ENCODE measurements around the gene TCAIM. TPM values are rescaled to one million over a fixed set of nuclear protein-coding genes. Genes with fewer than 3 reads are reported as not detected.

TCAIM gene, protein sequence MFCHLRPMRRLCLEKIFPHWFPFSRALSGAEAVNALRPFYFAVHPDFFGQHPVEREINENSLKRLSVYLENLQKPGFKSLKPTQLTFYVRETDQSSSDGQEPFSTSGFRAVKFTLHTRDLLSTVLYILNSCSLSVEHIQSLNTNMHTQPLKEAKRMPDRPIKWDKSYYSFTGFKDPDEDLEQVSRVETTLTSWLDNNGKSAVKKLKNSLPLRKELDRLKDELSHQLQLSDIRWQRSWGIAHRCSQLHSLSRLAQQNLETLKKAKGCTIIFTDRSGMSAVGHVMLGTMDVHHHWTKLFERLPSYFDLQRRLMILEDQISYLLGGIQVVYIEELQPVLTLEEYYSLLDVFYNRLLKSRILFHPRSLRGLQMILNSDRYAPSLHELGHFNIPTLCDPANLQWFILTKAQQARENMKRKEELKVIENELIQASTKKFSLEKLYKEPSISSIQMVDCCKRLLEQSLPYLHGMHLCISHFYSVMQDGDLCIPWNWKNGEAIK
- total RNA-seq = 25.8 and 41.0 TPM in 2 replicates

DNA sequence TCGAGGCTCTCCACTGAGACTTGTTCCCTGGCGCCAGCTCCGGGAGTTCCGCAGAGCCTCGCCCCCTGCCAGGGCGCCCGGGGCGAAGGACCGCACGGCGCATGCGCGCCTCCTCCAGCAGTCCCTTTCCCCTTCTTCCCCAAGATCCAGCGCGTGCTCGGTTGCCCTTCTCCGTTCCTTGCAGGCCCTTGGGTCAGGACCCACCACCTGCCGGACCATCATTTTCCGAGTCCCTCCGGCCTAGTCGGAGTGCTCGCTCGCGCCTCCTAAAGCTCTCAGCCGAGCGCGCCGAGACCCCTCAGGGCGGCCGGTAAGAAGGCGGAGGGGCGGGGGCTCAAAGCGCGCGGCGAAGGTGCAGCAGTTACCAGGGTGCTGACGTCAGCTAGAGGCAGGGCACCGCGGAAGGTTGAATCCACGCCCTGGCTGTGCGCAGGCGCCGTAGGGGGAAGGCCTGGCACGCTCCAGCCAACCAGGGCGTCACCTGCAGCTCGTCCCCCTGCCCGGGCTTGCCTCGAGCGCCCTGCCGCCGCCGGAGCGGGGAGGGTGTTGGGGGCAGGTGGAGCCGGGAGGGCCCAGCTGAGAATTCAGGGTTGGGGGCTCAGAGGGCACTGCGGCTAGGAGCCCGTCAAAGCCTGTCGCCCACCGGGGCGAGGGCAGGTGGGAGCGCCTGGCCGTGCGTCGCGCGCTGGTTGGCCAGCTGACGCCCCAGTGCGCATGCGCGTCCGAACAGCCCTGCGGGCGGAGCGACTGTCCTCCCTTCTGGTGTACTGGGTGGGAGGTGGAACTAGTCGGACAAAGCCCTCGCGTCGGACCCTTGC is at the start of gene TCAIM:
Gene TCAIM (plus strand): TSS at position 757 of the 818 bp plus-strand sequence. CDS start 16,017 bp downstream, outside the sequence.
- DNase-seq (ENCODE audit: extremely low read depth, low read depth, low spot score) = peak; percentile 74

DNA sequence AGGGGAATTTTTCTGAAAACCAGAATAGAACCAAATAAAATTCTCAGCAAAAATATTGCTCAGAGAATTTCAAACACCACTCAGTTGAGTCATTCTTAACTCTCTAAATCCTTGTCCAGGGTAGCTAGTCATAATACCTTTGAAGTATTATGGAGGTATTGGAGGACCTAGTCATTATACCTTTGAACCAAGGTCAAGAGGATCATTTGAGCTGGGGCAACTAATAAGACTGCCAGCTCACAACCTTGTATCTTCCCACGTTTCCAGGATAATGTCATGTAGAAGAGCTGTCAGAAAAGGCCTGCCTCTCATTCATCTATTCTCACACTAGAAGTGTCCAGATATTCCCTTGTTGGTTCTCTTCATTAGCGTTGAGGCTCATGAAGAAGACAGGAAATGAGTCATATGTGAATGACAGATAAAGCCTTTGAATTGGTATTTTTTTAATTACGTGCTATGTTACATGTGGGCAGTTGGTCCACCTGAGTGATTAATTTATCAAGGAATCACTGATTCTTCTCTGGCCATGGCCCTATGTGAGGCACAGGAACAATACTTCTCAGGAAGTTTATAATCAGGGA is 48.6 kb upstream of the TCAIM start:
- DNase-seq (ENCODE audit: extremely low read depth, low read depth, low spot score) = no peak

DNA sequence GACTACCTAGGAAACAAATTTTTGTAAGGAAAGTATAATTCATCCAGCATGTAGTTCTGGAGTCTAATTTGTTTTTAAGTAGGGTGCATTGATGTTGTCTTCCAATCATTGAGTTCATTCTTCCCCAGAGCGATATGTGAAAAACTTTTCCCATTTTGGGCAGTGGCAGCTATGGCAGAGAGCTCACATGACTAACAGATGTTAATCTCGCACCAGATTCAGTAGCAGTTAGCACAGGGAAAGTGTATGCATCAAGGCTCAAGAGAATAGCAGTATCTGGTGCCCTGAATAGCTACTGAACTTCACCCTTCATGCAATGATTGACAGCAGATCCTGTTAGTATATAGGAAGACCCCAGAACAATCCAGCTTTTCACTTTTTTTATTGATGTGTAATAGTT is 46.3 kb upstream of the TCAIM start:
- no peak for DNase-seq (ENCODE audit: extremely low read depth, low read depth, low spot score)

DNA sequence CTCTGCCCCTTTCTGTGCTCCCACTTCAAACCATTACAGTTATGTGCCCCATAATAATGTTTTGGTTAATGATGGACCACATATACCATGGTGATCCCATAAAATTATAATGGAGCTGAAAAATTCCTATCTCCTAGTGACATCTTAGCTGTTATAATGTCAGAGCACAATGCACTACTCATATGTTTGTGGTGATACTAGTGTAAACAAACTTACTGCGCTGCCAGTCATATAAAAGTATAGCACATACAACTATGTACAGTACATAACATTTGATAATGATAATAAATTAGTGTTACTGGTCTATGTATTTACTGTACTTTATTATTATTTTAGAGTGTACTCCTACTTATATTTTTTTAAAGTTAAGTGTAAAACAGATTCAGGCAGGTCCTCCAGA is 45.6 kb upstream of the TCAIM start:
- no peak for DNase-seq (ENCODE audit: extremely low read depth, low read depth, low spot score)

DNA sequence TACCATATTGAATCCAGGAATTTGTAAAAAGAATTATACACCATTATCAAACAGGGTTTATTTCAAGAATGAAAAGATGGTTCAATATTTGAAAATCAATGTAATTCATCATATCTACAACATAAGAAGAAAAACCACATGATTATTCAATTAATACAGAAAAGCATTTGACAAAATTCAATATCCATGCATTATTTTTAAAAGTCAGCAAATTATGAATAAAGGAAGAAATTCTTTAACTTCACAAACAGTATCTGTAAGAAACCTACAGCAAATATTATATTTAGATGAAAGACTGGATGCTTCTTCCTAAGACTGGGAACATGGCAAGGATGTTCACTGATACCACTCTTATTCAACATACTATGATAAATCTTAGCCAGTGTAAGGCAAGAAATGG is 41.3 kb upstream of the TCAIM start:
- DNase-seq (ENCODE audit: extremely low read depth, low read depth, low spot score) = no peak

DNA sequence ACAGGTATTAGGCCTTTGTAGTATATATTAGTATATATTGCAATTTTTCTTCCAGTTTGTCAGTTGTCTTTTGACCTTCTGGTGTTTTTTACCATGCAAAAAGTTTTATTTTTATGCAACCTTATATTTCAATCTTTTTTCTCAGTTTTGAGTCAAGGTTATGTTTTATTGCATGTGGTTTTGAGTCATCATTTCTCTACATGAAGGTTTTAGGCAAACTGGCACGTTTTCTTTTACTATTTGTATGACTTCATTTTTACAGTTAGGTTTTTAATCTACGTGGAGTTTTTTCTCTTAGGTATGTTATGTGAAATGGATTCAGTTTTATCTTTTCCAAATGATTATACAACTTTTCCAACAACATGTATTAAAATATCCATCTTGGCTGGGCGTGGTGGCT is 36.8 kb upstream of the TCAIM start:
- DNase-seq (ENCODE audit: extremely low read depth, low read depth, low spot score) = no peak

DNA sequence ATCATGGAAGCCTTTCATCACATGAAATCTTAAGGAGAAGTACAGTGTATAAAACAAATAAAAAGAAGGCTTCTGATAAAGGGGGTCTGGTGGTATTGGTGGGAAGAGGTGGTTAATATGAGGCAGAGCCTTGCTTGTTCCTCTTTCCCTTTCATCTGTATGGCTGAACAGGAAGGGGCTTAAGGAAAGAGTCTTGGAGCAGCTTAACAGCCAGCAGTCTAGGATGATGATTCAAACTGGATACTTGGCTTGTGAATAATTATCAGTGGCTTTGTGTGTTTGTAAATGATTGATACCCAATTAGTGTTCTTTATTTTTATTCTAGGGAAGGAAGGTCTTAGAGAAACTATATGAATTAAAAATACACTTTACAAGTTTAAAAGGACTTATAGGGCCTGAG is 29.1 kb upstream of the TCAIM start:
- DNase-seq (ENCODE audit: extremely low read depth, low read depth, low spot score) = no peak

DNA sequence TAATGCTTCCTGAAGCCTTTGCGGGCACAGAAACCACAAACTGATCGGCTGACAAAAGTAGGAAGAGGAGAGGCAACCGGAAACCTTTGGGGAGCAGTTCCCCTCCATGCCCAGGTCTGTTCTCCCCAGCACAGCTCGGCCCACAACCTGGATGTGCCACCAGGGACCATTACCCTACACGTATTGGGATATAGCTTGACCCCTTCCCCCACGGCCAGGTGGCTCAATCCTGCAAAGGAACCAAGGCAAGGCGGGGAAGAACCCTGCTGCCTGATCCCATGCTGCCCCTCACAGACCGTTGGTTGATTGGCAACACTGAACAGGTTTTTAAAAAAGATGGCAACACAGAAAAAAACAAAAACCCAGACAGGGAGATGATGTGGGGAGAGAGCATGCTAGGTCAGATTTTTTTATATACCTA is 19.7 kb upstream of the TCAIM start:
- DNase-seq (ENCODE audit: extremely low read depth, low read depth, low spot score) = no peak

DNA sequence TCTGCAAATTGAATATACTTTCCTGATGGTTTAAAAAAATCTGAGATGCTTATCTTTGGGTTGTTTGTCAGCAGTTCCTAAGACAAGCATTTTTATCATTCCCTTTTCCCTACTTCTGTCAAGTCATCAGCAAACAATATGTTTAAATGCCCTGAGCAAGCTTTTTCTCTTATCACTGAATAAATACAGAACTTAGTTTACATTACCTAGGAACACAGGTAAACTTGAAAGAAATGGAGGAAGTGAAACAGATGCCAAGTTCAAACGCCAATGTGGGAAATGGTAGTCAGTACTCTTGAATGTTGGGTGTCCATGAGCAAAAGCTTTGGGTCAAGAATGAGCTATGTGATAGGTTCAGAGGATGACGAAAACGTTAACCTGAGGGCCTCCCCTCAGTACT is 17.2 kb upstream of the TCAIM start:
- no peak for DNase-seq (ENCODE audit: extremely low read depth, low read depth, low spot score)

DNA sequence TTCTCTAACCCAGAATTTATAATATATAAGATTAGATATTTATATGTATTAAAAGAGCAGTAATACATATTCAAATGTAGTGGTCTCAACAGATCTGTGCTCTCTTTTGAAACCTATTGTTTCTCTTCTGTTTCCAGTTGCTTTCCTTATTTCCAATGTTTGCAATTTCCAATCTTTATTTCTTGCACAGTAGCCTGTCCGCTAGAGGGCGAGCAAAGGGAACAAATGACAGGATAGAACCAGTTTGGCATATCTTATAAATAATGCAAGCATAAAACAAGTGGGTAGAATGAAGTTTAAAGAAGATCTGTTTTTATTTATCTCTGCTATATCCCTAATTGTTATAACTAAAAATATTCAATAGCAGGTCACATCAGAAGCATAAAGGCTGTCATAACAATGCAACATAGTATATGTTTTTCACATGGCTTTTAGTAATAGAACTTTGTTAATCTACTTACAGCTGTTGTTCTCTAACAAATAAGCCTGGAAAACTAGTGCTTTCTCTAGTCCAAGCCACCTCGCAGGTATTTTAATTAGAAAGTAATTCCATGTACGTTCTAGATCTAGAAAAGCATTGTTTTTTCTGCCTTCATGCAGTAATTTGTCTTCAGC is 15.1 kb upstream of the TCAIM start:
- DNase-seq (ENCODE audit: extremely low read depth, low read depth, low spot score) = no peak

DNA sequence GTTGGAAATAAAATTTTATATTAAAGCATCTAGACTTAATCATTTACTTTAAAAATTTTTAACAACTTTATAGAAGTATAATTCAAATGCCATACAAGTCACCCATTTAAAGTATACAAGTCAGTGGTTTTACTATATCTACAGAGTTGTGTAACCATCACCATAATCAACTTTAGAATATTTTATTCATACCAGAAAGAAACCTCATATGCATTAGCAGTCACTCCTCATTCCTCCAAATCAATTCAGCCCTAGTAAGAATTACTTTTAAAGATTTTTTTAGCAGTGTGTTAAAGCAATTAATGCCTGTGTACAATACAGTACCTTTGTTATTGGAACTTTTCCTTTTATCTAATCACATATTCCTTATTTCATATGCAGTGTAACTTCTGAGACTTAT is 14.0 kb upstream of the TCAIM start:
- DNase-seq (ENCODE audit: extremely low read depth, low read depth, low spot score) = no peak

DNA sequence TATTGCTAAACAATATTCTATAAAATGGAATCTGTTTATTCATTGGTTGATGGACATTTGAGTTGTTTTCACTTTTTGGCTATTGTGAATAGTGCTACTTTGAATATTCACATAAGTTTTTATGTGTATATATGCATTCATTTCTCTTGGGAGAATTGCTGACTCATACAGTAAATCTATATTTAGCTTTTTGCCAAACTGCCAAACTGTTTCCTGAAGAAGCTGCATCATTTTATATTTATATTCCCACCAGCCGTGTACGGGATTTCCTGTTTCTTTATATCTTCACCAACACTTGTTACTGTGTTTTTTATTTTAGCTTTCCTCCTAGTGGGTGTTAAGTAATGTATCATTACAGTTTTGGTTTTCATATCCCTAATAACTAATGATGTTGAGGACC is 12.5 kb upstream of the TCAIM start:
- no peak for DNase-seq (ENCODE audit: extremely low read depth, low read depth, low spot score)

DNA sequence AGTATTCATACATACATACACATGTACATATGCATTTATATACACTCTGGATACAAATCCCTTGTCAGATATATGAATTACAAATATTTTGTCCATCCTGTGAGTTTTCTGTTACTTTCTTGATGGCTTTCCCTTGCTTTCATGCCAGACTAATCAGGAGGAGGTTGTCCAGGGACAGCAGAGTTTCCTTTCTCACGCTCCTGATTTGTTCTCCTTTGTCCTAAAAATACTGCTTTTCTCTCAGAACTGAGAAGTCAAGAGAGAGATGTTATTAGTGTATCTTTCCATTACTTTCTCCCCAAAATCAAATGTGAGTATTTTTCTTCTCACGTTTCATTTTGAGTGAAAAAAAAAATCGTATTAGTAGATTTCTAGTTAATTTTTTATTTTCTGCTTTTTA is 12.1 kb upstream of the TCAIM start:
- DNase-seq (ENCODE audit: extremely low read depth, low read depth, low spot score) = no peak

DNA sequence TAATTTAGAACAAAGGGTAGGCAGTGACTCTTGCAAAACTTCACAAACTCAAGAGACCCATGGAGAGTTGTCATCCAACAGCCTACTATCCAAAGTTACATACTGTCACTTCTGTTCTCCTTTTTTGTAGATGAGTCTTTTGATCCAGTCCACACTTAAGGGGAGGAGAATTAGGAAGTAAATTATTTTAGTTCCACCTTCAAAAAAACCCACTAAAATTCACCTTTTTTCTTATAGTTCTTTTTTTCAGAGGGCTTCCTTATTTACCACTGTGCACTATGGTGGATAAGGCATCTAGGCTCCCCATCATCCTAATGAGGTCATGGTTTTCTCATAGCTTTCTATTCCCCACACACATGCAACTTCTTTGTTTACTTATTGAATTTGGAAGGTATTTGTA is 8.6 kb upstream of the TCAIM start:
- DNase-seq (ENCODE audit: extremely low read depth, low read depth, low spot score) = no peak

DNA sequence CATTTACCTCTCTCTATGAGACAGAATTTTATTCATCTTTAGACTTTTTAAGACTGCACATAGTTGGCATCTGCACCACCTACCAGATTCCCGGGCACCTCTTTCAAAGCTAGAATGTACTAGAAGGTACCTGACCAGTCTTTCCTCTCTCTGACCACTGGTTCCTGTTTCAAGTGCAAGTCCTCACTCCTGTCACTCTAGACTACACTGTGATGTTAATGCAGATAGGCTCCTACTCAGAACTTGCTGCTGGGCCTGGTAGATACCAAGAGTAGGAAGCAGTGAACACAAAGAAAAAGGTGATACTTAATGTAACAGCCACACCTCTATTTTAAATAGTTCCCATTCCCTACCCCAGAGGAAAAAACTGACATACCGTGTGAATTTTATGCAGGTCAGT is 8.1 kb upstream of the TCAIM start:
- no peak for DNase-seq (ENCODE audit: extremely low read depth, low read depth, low spot score)

DNA sequence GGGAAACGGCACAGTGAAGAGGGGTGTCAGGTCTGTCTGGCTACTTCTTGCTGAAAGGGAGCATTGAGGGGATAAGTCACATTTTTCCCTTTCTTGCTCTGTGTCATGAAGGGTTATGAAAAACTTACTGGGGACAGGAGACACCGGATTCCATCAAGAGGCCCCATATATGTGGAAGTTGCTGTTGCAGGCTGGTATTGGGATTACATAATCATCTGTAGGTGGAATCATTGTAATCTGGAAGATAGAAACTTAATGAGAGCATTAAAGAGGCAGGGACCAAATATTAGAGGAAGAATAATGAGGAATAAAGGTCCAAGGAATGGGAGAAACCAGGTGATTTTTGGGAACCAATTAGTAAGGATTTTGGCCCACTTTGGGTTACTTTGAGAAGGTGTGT is 4.2 kb upstream of the TCAIM start:
- no peak for DNase-seq (ENCODE audit: extremely low read depth, low read depth, low spot score)

DNA sequence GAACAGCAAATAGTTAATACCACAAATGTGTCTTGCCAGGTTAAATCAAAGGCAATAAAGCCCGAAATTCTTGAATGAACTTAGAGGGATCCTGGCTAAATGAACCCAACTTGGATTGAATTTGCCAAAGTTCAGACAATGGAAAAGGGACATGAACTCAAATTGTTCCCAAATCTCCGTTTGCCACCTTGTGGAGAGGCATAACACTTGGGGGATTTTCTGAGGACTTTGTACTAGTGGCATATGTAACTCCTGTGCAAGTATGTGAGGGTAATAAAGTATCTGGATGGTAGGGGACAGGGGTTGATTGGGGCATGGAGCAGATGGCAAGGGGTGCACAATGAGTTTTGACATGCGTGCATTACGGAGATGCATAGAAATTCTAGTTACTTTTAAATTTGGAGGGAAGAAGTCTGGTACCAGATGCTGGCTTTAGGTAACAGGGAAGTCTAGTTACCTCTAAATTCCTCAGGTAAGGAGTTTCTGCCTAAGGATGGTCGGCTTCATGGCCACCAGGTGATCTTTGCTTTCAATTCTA is 1.2 kb upstream of the TCAIM start:
- DNase-seq (ENCODE audit: extremely low read depth, low read depth, low spot score) = no peak

DNA sequence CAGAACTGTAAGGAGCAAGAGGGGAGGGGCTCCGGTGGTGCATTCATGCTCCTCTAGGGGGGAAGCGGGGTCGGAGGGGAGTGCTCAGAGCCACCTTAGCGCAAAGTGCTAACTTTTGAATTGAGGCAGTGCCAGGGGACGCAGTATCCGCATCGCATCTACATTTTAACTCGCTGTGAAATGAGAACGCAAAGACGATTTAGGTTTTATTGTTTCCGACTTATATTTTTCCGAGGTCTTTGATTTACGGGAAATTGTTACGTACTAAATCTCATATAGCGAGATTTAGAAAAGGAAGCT is 212 bp downstream of the TCAIM start:
- DNase-seq (ENCODE audit: extremely low read depth, low read depth, low spot score) = no peak

DNA sequence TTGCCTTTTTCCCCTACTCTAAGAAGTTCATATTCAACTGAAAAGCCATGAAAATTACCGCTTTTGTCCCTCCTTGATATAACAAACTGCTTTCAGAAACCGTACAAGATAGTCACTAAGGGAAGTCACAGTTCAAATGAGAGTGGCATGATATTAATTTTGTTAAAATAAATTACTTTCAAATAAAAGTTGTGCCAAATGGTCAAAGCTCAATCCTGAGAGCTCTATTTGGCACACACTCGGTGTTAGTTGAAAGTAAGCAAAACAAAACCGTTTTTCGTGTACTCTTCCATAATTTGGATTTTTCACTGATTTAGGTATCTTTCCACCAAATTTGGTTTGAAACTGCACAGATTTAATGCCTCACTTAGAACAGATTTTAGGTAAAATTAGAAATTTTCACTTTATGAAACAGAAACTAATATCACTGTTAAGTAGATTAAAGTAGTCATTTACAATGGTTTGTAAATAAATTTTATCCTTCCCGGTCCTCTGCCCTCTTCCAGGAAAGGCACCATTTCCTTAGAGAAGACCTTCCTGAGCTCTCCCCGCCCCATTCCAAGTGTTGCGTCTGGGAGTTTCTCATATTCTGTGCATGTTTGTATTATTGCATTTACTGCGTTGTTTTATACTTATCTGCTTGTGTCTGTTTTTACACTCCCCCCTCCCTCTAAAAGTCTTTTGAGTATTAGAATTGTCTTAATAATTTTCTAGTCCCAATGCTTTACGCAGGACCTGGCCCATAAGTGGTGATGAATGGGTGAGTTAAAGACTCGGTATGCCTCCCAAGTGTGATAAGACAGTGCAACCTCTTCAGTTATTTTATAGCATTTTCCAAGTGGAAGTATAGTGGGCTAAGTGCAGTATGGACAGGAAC is 853 bp downstream of the TCAIM start:
- DNase-seq (ENCODE audit: extremely low read depth, low read depth, low spot score) = no peak

DNA sequence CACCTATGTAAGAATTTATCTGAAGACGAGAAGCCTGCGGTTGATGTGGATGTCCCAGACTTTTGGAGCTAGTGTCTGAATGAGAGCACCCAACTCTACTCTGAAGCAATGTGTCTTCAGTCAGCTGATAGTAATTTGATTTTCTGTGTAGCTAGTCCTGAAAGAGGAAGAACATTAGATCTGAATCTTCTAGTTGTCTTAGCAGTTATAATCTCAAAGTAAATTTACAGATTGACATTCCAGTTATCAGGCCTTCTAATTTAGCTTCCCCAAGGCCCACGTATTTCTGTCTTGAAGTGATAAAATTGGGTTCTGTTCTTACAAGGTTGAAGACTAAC is 1.5 kb downstream of the TCAIM start:
- no peak for DNase-seq (ENCODE audit: extremely low read depth, low read depth, low spot score)

All from glomerular endothelial cell (primary cell).